ENCODE data around the gene CCNG1.
A peak's percentile ranks its signal among the peaks of the same experiment; 100 is the strongest.

CCNG1 gene

GRCh38 chr5:163489055-163489744 lies 51.8 kb downstream of the CCNG1 start:
- peak; percentile 43 for TF ChIP-seq CTCF (IDR thresholded peaks at IDR 0.05; ENCODE audit: extremely low read depth, insufficient read depth, missing control alignments)
- DNase-seq (ENCODE audit: low spot score) = no peak
- in situ Hi-C loops (cut with MboI; ENCODE audit: low pct_unique_long_range_greater_than_20kb, low sequenced_read_pairs, unreplicated experiment) = no loop called here

- no peak for DNase-seq (ENCODE audit: low spot score)
- in situ Hi-C loops (cut with MboI; ENCODE audit: low pct_unique_long_range_greater_than_20kb, low sequenced_read_pairs, unreplicated experiment) = no loop called here
- TF ChIP-seq CTCF (IDR thresholded peaks at IDR 0.05; ENCODE audit: extremely low read depth, insufficient read depth, missing control alignments) = no peak
Measured at GRCh38 chr5:163489745-163490075, 52.3 kb downstream of the CCNG1 start.

All from GM13977 (cell line).